ENCODE measurements around the gene UNC45A. TPM values are rescaled to one million over a fixed set of nuclear protein-coding genes. Genes with fewer than 3 reads are reported as not detected.
A peak's percentile ranks its signal among the peaks of the same experiment; 100 is the strongest.
"Not testable (repeated sequence)": the region's sequence is repeated elsewhere in the genome, so short reads cannot be mapped to it uniquely, and the experiment has no call there.

Gene UNC45A
- total RNA-seq, 3 donors from 2014 or later = 63.4 to 70.5 (median 68.0) TPM

DNA sequence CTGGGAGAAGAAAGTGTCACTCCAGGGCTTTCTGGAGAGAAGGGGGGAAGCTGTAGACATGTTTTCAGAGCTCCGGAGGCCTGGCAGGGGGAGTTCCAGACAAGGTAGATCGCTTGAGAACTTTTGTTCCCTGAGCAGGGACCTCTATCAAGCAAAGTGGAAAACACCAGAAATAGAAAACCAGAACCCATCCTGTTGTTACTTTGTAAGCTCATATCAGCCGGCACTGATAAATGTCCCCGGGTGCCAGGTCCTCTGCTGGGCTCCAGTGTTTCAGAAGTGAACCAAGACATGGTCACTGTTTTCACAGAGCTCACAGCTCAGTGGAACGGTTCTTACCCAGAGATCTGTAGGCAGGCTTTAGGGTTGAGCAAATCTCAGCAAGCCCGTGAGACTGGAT lies 16.2 kb upstream of the UNC45A start:
- no peak overlapping the region for H3K4me3 Mint-ChIP-seq
- peaks cover 37% of the 10 kb centered on the region for H3K36me3 Mint-ChIP-seq (ENCODE audit: insufficient read depth)
- H3K9me3 Mint-ChIP-seq = no peaks in the 10 kb centered on the region
- peaks cover 4% of the 10 kb centered on the region for H3K4me1 Mint-ChIP-seq (ENCODE audit: low read depth)
- no peak for DNase-seq
- no peak for ATAC-seq
- no peaks in the 10 kb centered on the region for H3K27me3 Mint-ChIP-seq (ENCODE audit: low read depth)

DNA sequence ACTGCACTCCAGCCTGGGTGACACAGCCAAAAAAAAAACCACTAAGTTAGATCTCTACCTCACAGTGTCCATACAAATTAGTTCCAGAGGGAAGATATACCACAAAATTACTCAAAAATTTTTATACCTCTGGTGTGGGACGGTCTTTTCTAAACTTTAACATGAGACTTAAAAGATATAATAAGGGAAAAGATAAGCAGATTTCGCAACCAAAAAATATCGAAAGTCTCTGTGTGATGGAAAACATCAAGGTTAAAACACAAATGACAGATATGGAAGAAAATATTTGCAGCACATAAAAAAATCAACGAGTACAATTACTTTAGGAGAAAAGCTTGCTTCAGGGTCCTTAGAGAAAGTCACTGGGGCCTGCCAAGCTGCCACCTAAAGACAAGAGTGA lies 13.2 kb upstream of the UNC45A start:
- no peak for ATAC-seq
- Mint-ChIP-seq H3K27me3 (ENCODE audit: low read depth) (no peaks in the 10 kb centered on the region), H3K4me3 (no peak overlapping the region), H3K9me3 (no peaks in the 10 kb centered on the region), H3K4me1 (ENCODE audit: low read depth) (peaks cover 8% of the 10 kb centered on the region), H3K36me3 (ENCODE audit: insufficient read depth) (peaks cover 24% of the 10 kb centered on the region)
- DNase-seq = no peak

- not testable (repeated sequence) for DNase-seq; H3K4me3 Mint-ChIP-seq; H3K4me1 Mint-ChIP-seq (ENCODE audit: low read depth); H3K27me3 Mint-ChIP-seq (ENCODE audit: low read depth); H3K9me3 Mint-ChIP-seq
- H3K36me3 Mint-ChIP-seq (ENCODE audit: insufficient read depth) = peaks cover 19% of the 10 kb centered on the region
- peak; percentile 87 to 95 for ATAC-seq
Observed at GRCh38 chr15:90922712-90923322, 12.3 kb upstream of the UNC45A start.

GRCh38 chr15:90924375-90924774 lies 10.7 kb upstream of the UNC45A start:
- Mint-ChIP-seq H3K4me3 (no peak overlapping the region), H3K4me1 (ENCODE audit: low read depth) (peaks cover 13% of the 10 kb centered on the region), H3K27me3 (ENCODE audit: low read depth) (no peaks in the 10 kb centered on the region), H3K36me3 (ENCODE audit: insufficient read depth) (peaks cover 12% of the 10 kb centered on the region), H3K9me3 (no peaks in the 10 kb centered on the region)
- ATAC-seq (peak; percentile 49 to 55), DNase-seq (no peak)

DNA sequence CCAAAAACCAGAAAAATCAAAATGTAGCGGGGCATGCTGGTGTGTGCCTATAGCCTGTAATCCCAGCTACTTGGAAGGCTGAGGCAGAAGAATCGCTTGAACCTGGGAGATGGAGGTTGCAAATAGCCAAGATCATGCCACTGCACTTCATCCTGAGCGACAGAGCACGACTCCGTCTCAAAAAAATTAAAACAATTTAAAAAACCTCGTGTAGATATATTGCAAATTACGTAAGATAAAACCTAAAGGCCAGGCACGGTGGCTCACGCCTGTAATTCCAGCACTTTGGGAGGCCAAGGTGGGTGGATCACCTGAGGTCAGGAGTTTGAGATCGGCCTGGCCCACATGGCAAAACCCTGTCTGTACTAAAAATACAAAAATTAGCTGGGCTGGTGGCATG lies 8.3 kb upstream of the UNC45A start:
- not testable (repeated sequence) for H3K9me3 Mint-ChIP-seq; DNase-seq; H3K4me3 Mint-ChIP-seq; ATAC-seq; H3K27me3 Mint-ChIP-seq (ENCODE audit: low read depth); H3K36me3 Mint-ChIP-seq (ENCODE audit: insufficient read depth)
- H3K4me1 Mint-ChIP-seq (ENCODE audit: low read depth) = peaks cover 28% of the 10 kb centered on the region

DNA sequence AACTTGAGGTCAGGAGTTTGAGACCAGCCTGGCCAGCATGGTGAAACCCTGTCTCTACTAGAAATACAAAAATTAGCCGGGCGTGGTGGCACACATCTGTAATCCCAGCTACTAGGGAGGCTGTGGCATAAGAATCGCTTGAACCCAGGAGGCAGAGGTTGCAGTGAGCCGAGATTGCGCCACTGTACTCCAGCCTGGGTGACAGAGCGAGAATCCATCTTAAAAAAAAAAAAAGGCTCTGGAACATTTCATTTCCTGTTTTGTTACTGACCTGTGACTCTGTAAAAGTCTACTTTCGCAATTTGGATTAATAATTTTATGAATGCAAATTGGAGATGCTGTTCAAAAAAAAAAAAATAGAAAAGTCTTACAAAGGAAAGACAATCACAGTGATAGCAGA lies 7.0 kb upstream of the UNC45A start:
- not testable (repeated sequence) for ATAC-seq; H3K9me3 Mint-ChIP-seq; H3K27me3 Mint-ChIP-seq (ENCODE audit: low read depth); H3K36me3 Mint-ChIP-seq (ENCODE audit: insufficient read depth); DNase-seq
- H3K4me1 Mint-ChIP-seq (ENCODE audit: low read depth) = peaks cover 31% of the 10 kb centered on the region
- peak overlapping the region; percentile 54 for H3K4me3 Mint-ChIP-seq

GRCh38 chr15:90929246-90930019 lies 5.7 kb upstream of the UNC45A start:
- H3K36me3 Mint-ChIP-seq (ENCODE audit: insufficient read depth) = no peaks in the 10 kb centered on the region
- H3K4me3 Mint-ChIP-seq = peak overlapping the region; percentile 98
- ATAC-seq (no peak), DNase-seq (no peak)
- H3K4me1 Mint-ChIP-seq (ENCODE audit: low read depth) = peaks cover 29% of the 10 kb centered on the region
- H3K27me3 Mint-ChIP-seq (ENCODE audit: low read depth) = no peaks in the 10 kb centered on the region
- H3K9me3 Mint-ChIP-seq = no peaks in the 10 kb centered on the region

DNA sequence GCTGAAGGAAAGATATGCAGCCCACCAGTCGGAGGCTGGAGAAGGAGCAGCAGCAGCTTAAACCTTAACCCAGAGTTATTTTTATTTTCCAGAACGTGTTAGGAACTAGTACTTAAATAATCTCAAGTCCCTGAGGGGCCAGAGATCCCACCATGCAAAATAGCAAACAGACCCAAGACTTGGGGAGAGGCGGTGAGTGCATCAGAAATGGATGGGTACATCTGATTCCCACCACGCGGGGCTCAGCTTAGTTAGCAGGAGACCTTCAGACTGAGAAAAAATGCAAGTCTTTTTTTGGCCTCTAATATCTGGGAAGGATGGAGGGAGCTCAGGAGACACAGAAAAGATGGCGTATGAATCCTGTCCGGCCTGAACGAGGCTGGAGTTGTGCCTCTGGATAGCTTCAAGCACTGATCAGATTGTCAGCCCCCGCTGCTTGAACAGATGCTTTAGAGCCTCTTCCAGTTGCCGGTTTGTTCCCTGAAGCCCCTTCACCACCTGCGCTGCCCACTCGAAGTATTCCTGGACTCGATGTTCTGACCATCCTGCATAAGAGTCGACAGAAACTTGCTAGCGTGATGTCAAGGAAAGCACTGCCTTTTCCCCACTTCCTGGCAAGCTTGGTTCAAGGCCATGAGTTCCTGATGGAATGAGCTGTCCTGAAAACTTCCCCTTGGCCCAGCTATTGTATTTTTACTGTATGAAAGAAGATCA lies 4.1 kb upstream of the UNC45A start:
- Mint-ChIP-seq H3K36me3 (ENCODE audit: insufficient read depth) (no peaks in the 10 kb centered on the region), H3K4me3 (peak overlapping the region; percentile 98), H3K4me1 (ENCODE audit: low read depth) (peaks cover 34% of the 10 kb centered on the region), H3K9me3 (no peaks in the 10 kb centered on the region), H3K27me3 (ENCODE audit: low read depth) (no peaks in the 10 kb centered on the region)
- DNase-seq (no peak), ATAC-seq (no peak)

- H3K4me1 Mint-ChIP-seq (ENCODE audit: low read depth) = peaks cover 39% of the 10 kb centered on the region
- H3K36me3 Mint-ChIP-seq (ENCODE audit: insufficient read depth) = no peaks in the 10 kb centered on the region
Observed at GRCh38 chr15:90931575-90931827, 3.6 kb upstream of the UNC45A start.

DNA sequence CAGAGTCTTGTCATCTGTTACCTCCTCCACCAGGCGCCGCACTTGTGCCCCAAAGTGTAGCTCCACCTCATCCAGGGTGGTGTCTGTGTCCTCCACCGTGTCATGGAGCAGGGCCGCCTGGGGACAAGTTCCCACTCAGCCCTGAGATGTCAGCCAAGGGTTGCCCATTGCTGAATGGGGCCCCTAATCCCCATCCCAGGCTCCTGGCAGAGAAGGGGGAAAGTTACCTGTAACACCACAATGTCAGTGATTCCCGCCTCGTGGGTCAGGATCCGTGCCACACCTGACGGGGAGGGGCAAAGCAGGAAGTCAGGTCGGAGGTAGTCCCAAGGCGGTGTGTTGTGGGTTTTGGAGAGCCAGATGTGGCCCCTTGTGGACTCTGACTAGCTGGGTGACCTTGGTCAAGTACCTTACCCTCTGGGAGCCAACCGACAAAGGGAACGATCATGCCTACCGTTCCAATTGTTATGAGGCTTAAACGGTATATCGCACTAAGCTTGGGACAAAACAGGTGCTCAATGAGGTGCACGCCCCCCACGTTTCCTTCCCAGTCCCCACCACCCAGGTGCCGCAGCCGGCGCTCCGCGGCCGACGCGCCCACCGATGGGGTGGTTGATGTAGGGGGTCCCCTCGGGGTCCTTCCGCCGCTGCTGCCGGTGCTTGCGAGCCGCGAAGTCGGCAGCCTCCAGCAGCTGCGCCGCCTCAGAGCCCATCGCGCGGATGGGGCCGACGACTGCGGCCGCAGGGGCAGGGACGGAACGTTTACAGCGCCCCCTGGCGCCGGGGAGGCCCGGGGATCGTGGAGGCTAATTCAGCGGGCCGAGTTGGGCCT lies 3.0 kb upstream of the UNC45A start, which contains the start of gene HDDC3:
TSS of gene HDDC3 (minus strand) at position 722 of the 832 bp plus-strand sequence. CDS start at position 713, 9 bp downstream.
- peak; percentile 56 to 59 for ATAC-seq
- Mint-ChIP-seq H3K9me3 (no peaks in the 10 kb centered on the region), H3K4me3 (peak within 1 kb of the TSS; percentile 98), H3K27me3 (ENCODE audit: low read depth) (no peaks in the 10 kb centered on the region), H3K36me3 (ENCODE audit: insufficient read depth) (no peaks in the 10 kb centered on the region), H3K4me1 (ENCODE audit: low read depth) (peaks cover 43% of the 10 kb centered on the region)
- DNase-seq = peak; percentile 88

More at GRCh38 chr15:90931575-90931827, 3.6 kb upstream of the UNC45A start:
- DNase-seq (no peak), ATAC-seq (no peak)
- no peaks in the 10 kb centered on the region for H3K9me3 Mint-ChIP-seq
- H3K4me3 Mint-ChIP-seq = peak overlapping the region; percentile 98
- H3K27me3 Mint-ChIP-seq (ENCODE audit: low read depth) = no peaks in the 10 kb centered on the region

GRCh38 chr15:90932660-90932991 lies 2.5 kb upstream of the UNC45A start:
- H3K9me3 Mint-ChIP-seq = no peaks in the 10 kb centered on the region
- ATAC-seq = no peak
- DNase-seq = no peak
- no peaks in the 10 kb centered on the region for H3K27me3 Mint-ChIP-seq (ENCODE audit: low read depth)
- peaks cover 43% of the 10 kb centered on the region for H3K4me1 Mint-ChIP-seq (ENCODE audit: low read depth)
- no peaks in the 10 kb centered on the region for H3K36me3 Mint-ChIP-seq (ENCODE audit: insufficient read depth)
- H3K4me3 Mint-ChIP-seq = peak overlapping the region; percentile 98

GRCh38 chr15:90933301-90933700 lies 1.8 kb upstream of the UNC45A start:
- H3K9me3 Mint-ChIP-seq = no peaks in the 10 kb centered on the region
- DNase-seq (no peak), ATAC-seq (no peak)
- H3K36me3 Mint-ChIP-seq (ENCODE audit: insufficient read depth) = no peaks in the 10 kb centered on the region
- H3K4me3 Mint-ChIP-seq = no peak overlapping the region
- peaks cover 43% of the 10 kb centered on the region for H3K4me1 Mint-ChIP-seq (ENCODE audit: low read depth)
- H3K27me3 Mint-ChIP-seq (ENCODE audit: low read depth) = no peaks in the 10 kb centered on the region

DNA sequence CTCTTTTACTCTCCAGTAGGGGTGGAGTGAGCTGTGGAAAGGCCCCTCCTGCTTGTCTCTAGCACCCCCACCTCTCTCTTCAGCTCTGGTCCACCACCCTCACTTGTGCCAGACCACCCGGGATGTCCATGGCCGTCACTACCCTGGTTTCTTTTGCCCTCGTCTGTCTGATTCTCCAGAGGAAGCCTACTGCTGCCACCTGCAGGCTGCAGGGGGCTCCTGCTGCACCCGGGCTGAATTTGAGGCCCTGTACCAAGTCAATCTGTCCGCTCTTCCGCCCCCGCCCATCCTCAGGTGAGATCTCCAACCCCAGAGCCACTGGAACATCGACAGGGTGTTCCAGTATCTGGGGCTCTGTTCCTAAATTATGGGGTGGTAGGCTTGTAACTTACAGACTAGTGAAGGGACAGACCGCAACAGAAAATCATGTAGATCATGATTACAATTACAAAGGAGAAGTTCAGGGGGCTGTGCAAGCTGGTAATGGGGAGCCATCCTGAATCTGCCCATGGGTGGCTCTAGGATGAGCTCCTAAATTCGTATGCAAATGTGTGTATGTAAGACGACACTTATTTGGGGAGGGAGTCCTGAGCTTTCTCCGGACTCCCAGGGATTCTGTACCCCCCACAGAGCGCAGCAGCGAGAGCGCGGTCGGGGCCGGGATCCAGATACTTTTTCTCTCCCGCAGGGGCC lies 683 bp upstream of the UNC45A start:
- H3K4me3 Mint-ChIP-seq = peak overlapping the region; percentile 82
- no peaks in the 10 kb centered on the region for H3K36me3 Mint-ChIP-seq (ENCODE audit: insufficient read depth)
- H3K9me3 Mint-ChIP-seq = no peaks in the 10 kb centered on the region
- peak; percentile 36 to 39 for ATAC-seq
- peaks cover 38% of the 10 kb centered on the region for H3K4me1 Mint-ChIP-seq (ENCODE audit: low read depth)
- H3K27me3 Mint-ChIP-seq (ENCODE audit: low read depth) = no peaks in the 10 kb centered on the region
- peak; percentile 78 for DNase-seq

GRCh38 chr15:90936823-90937222 lies 1.7 kb downstream of the UNC45A start:
- ATAC-seq (no peak), DNase-seq (no peak)
- H3K4me3 Mint-ChIP-seq = peak overlapping the region; percentile 82
- H3K36me3 Mint-ChIP-seq (ENCODE audit: insufficient read depth) = peaks cover 12% of the 10 kb centered on the region
- H3K4me1 Mint-ChIP-seq (ENCODE audit: low read depth) = peaks cover 22% of the 10 kb centered on the region
- no peaks in the 10 kb centered on the region for H3K9me3 Mint-ChIP-seq
- no peaks in the 10 kb centered on the region for H3K27me3 Mint-ChIP-seq (ENCODE audit: low read depth)
